Psoas muscle (tissue), 8 donors: ENCODE measurements around the gene GPR180. TPM values are rescaled to one million over a fixed set of nuclear protein-coding genes. Genes with fewer than 3 reads are reported as not detected.

ENCODE experiments used
- ATAC-seq, 4 donors: fragments of 200-7000 bp; cut with Tn5 transposase; one replicate each; pipeline ENCODE4 v1.9.1; 2020; ENCODE audit warnings: moderate library complexity in 3 of 4, mild to moderate bottlenecking in 2 of 4
- DNase-seq, 2 donors: peaks; one replicate each; pipeline ENCODE4 v3.0.0-alpha.2; 2020
- H3K27ac ChIP-seq: fragments of 200-600 bp; one replicate; pipeline ENCODE4 v1.8.0; 2022
- H3K27me3 ChIP-seq, 3 donors: fragments of 200-600 bp in 1 of 3; one replicate each; pipeline versions ENCODE4 v1.6.1 to v1.8.0; 2013 to 2022; ENCODE audit warnings: low read length in 2 of 3, mild to moderate bottlenecking in 2 of 3, moderate library complexity in 1 of 3; ENCODE audit not compliant: insufficient read depth in 3 of 3
- H3K36me3 ChIP-seq, 2 donors: fragments of 200-600 bp in 1 of 2; one replicate each; pipeline versions ENCODE4 v1.6.1 to v1.8.0; 2013 to 2022; ENCODE audit warnings: low read depth in 1 of 2, mild to moderate bottlenecking in 1 of 2, moderate library complexity in 1 of 2; ENCODE audit not compliant: insufficient read depth in 1 of 2
- H3K4me1 ChIP-seq: fragments of 200-600 bp; one replicate; pipeline ENCODE4 v1.8.0; 2022
- H3K4me3 ChIP-seq: fragments of 200-600 bp; one replicate; pipeline ENCODE4 v1.8.0; 2022; ENCODE audit warnings: mild to moderate bottlenecking
- H3K9me3 ChIP-seq: fragments of 200-600 bp; one replicate; pipeline ENCODE4 v1.8.0; 2022
- CTCF ChIP-seq: fragments of 200-600 bp; IDR thresholded peaks from one replicate; pipeline ENCODE4 v1.8.0; 2022; ENCODE audit warnings: antibody characterized with exemption
- WGBS, 3 donors: extraction: QIAGEN DNeasy Blood & Tissue Kit; methylation state at CpG; one replicate each; pipeline versions ENCODE4 v1.1.6 to v1.1.7; 2013; 5-methylcytosine and 5-hydroxymethylcytosine counted together
- intact Hi-C, 2 donors: fragments of 100-400 bp; cut with DNase I; formaldehyde crosslinking; loops; one replicate each; pipeline versions ENCODE4 v1.11.0 to v1.14.2; 2022
- polyA plus RNA-seq, 3 donors: library from polyadenylated mRNA; stranded (reverse); fragments of 200-250 nt; gene quantifications; one replicate each; pipeline ENCODE4 v1.2.3, GENCODE V29; 2013
- total RNA-seq, 4 donors: library from RNA; stranded (reverse); fragmentation: NEBNext Ultra II Directional in 2 of 4; extraction: Animal tissue kit (Norgen Biotek cat#: 25700) in 2 of 4; gene quantifications; one replicate each; pipeline versions ENCODE4 v1.2.1 to v1.2.4, GENCODE V29; 2021 to 2023
- donor health status: healthy with polysubstance abuse.
- donor health status: DM: no; HTN: no; CAD: no; lungs with moderate emphysema.
- donor health status: Bipolar disorder and iron deficiency.
- donor health status: healthy.
- donor health status: DM: yes; HTN: yes; CAD: no.
- donor health status: DM: no; HTN: no; CAD: no.
- donor health status: DM: no; HTN: no; CAD: no.
- donor health status: DM: yes; HTN: yes; CAD: no.

GPR180 gene
- total and polyA plus RNA-seq, 7 donors = 1.6 to 4.2 (median 4.0) TPM

- intact Hi-C loops = no loop called here
- no peak for DNase-seq
- Histone ChIP-seq H3K27ac (no peak overlapping the region), H3K4me1 (no peaks in the 10 kb centered on the region), H3K9me3 (no peaks in the 10 kb centered on the region), H3K36me3 (no peaks in the 10 kb centered on the region), H3K27me3 (no peaks in the 10 kb centered on the region), H3K4me3 (no peak overlapping the region)
- 65 to 68% (median 68%) methylated on average over 3 of the region's 3 CpGs for WGBS, 3 donors
- no peak for TF ChIP-seq CTCF
- ATAC-seq = no peak
Measured at GRCh38 chr13:94556621-94557020, 45.0 kb upstream of the GPR180 start.

DNA sequence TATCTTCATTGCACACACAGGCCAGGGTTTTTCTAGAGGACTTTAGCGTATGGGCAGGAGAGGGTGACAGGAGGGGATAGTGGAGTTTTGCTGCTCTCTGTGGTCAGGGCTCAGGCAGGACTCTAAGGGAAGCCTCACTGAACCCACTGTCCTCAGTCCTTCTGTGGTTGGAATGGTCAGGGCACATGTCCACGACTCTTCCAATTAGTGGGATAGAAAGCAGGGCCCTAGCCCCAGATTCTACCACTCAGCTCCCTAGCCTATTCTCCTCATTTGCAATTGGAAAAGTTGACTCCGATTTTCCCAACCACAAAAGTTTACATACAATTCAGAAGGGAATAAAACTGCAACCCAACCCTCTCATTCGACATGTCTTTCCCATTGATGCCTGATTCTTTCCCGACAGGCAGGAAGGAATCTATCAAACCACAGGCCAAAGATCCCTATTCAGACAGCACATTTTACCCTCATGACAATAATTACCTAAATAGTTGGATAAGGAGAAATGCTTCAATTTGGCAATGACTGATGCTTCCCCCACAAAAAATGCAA, 43.9 kb upstream of the GPR180 start:
- ATAC-seq = no peak
- intact Hi-C loops = no loop called here
- no peak for DNase-seq
- 78 to 85% (median 85%) methylated on average over 5 of the region's 5 CpGs for WGBS, 3 donors
- TF ChIP-seq CTCF = no peak
- no peaks in the 10 kb centered on the region for H3K4me1 ChIP-seq
- no peaks in the 10 kb centered on the region for H3K9me3 ChIP-seq
- no peak overlapping the region for H3K27ac ChIP-seq
- H3K36me3 ChIP-seq = no peaks in the 10 kb centered on the region
- no peaks in the 10 kb centered on the region for H3K27me3 ChIP-seq
- H3K4me3 ChIP-seq = no peak overlapping the region

DNA sequence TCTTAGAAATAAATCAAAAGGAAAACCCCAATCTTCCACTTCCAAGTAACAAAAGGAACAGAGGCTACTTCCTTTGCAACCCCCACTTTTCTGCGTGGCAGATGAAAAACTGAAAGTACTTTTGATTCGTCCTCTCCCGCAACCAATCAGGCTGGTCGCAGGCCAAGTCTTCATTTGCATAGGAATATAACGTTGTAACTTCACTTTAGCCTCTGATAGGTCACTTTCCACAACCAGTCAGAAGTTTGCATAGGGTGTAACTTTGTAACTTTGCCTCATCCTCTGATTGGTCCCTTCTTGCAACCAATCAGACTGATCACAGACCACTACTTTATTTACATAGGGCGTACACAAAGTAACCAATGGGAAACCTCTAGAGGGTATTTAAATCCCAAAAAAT, 42.9 kb upstream of the GPR180 start:
- H3K4me3 ChIP-seq = no peak overlapping the region
- intact Hi-C loops = no loop called here
- H3K36me3 ChIP-seq = peaks cover 0 to 3% of the 10 kb centered on the region in 2 donors
- WGBS, 3 donors = 49 to 73% (median 61%) methylated on average over 6 of the region's 6 CpGs
- DNase-seq = no peak
- H3K27me3 ChIP-seq = no peaks in the 10 kb centered on the region
- no peak for TF ChIP-seq CTCF
- H3K9me3 ChIP-seq = no peaks in the 10 kb centered on the region
- no peak for ATAC-seq
- no peak overlapping the region for H3K27ac ChIP-seq
- no peaks in the 10 kb centered on the region for H3K4me1 ChIP-seq

DNA sequence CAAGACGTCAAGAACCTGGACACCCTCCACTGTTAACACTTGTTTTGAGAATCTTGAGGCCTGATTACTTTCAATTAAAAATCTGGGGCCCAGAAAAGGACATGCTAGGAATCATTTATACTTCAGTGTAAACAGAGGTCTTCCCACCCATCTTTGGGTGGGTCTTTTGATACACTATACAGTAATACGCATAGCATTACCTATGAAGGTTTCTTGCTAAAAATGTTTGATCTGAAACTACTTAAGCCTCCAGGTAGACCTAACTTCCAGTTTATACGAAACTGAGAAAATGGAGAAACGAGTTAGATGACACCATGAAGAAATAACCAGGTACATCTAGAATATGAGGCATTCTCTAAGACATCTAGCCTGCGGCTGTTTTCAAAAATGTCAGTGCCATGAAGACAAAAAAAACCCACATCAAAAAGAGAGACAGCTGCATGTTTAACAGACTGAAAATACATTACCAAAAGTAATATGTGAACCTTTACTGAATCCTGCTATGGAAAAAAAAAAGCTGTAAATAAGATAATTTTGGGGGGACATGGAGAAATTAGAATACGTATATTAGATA, 42.3 kb upstream of the GPR180 start:
- no peaks in the 10 kb centered on the region for H3K4me1 ChIP-seq
- DNase-seq = no peak
- peaks cover 0 to 3% of the 10 kb centered on the region in 2 donors for H3K36me3 ChIP-seq
- no peak overlapping the region for H3K4me3 ChIP-seq
- no peak overlapping the region for H3K27ac ChIP-seq
- no peak for ATAC-seq
- WGBS, 3 donors = 74 to 95% (median 85%) methylated on average over 6 of the region's 6 CpGs
- TF ChIP-seq CTCF = no peak
- no peaks in the 10 kb centered on the region for H3K9me3 ChIP-seq
- intact Hi-C loops = no loop called here
- H3K27me3 ChIP-seq = no peaks in the 10 kb centered on the region

DNA sequence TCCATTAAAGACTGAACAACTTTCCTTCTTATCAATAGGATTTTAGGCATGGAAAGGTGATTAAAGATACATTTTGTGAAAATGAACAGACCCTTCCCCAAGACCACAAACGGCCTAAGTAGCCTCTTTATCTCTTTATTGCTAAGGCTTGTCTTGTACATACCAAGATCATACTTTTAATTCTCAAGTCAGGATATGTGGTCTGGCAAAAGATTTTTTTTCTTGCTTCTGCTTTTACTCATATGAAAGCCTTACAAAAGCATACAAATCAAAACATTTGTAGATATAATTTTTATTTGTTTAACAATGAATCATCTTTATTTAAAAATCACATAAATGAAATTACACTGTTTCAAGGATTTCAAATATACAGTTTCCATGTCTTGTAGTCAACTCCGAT, 41.5 kb upstream of the GPR180 start:
- Histone ChIP-seq H3K4me1 (no peaks in the 10 kb centered on the region), H3K27me3 (no peaks in the 10 kb centered on the region), H3K27ac (no peak overlapping the region), H3K36me3 (peaks cover 0 to 3% of the 10 kb centered on the region in 2 donors), H3K4me3 (no peak overlapping the region), H3K9me3 (no peaks in the 10 kb centered on the region)
- ATAC-seq (no peak), DNase-seq (no peak)
- no peak for TF ChIP-seq CTCF
- intact Hi-C loops = no loop called here
- WGBS, 3 donors = 83 to 86% (median 85%) methylated on average over 2 of the region's 2 CpGs
